HL-60 (cell line): Measurements from ENCODE around the gene PLA2R1.

Source experiments
- CTCF ChIP-seq: IDR thresholded peaks from one replicate; pipeline ENCODE4 v1.5.1; 2011; ENCODE audit warnings: low read length, control low read depth, inconsistent platforms; ENCODE audit not compliant: insufficient read depth
- SPI1 ChIP-seq: IDR thresholded peaks from 2 replicates; pipeline ENCODE4 v1.6.1; 2012; ENCODE audit warnings: low read depth, mild to moderate bottlenecking, borderline replicate concordance
- TF ChIP-seq, protein P1 (sequence below): IDR thresholded peaks from 2 replicates; pipeline ENCODE4 v1.6.1; 2012; ENCODE audit warnings: low read depth; ENCODE audit not compliant: insufficient replicate concordance

DNA sequence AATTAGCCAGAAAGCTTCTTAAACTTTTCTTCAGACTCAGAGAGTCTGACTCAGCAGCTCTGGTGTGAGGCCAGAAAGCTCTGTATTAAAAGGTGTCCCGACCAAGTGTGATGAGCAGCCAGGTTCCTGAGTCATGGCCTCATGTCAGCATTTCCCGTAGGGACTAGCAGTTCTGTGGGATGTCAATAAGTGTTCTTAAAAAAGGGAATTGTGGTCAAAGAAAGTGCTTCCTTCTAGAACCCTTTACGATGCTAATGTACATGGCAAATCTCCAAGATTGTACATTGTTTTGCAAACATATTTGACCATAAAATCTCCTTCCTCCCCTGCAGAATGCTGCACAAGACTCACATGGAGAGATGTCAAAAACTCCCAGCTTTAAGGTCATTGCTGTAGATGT lies 80.1 kb downstream of the PLA2R1 start:
- TF ChIP-seq, protein P1, sequence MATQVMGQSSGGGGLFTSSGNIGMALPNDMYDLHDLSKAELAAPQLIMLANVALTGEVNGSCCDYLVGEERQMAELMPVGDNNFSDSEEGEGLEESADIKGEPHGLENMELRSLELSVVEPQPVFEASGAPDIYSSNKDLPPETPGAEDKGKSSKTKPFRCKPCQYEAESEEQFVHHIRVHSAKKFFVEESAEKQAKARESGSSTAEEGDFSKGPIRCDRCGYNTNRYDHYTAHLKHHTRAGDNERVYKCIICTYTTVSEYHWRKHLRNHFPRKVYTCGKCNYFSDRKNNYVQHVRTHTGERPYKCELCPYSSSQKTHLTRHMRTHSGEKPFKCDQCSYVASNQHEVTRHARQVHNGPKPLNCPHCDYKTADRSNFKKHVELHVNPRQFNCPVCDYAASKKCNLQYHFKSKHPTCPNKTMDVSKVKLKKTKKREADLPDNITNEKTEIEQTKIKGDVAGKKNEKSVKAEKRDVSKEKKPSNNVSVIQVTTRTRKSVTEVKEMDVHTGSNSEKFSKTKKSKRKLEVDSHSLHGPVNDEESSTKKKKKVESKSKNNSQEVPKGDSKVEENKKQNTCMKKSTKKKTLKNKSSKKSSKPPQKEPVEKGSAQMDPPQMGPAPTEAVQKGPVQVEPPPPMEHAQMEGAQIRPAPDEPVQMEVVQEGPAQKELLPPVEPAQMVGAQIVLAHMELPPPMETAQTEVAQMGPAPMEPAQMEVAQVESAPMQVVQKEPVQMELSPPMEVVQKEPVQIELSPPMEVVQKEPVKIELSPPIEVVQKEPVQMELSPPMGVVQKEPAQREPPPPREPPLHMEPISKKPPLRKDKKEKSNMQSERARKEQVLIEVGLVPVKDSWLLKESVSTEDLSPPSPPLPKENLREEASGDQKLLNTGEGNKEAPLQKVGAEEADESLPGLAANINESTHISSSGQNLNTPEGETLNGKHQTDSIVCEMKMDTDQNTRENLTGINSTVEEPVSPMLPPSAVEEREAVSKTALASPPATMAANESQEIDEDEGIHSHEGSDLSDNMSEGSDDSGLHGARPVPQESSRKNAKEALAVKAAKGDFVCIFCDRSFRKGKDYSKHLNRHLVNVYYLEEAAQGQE: no peak
- TF ChIP-seq CTCF (no peak), SPI1 (no peak)
